ENCODE measurements around the gene HK3.

Gene HK3

GRCh38 chr5:176866707-176867310 is 32.3 kb downstream of the HK3 start:
- DNase-seq: no peak

DNA sequence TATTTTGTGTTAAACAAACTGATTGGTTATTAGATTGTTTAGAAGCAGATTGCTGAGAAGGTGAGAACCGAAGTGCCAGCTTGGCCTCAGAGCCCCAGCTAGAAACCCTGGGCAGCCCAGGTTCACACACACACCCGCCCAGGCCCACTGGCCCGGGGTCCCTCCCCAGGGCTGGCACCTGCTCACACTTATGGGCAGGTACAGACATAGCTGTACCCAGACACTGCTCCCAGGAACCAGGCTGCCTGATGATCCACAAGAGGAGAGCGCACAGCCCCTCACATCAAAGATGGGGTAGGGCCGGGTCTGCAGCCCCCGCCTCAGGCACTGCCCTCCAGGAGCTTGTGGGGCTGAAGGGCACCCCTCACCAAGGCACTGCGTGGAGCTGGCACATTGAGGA is 33.2 kb downstream of the HK3 start:
- no peak for DNase-seq

- no peak for DNase-seq
Observed at GRCh38 chr5:176864755-176865154, 34.4 kb downstream of the HK3 start.

DNA sequence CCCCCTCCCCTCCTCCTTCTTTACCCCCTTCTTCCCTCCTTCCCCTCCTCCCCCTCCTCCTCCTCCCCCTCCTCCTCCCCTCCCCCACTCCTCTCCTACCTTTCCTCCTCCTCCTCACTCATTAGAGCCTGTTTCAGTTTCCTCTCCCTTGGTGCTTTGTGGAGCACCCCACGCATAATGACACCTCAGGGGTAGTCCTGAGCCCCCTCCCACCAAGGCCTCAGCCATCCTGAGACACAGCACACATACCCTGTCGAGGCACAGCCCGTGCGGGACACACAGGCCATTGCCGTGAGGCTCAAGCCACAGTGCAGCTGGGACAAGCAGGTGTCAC is 35.4 kb downstream of the HK3 start:
- no peak for DNase-seq

DNA sequence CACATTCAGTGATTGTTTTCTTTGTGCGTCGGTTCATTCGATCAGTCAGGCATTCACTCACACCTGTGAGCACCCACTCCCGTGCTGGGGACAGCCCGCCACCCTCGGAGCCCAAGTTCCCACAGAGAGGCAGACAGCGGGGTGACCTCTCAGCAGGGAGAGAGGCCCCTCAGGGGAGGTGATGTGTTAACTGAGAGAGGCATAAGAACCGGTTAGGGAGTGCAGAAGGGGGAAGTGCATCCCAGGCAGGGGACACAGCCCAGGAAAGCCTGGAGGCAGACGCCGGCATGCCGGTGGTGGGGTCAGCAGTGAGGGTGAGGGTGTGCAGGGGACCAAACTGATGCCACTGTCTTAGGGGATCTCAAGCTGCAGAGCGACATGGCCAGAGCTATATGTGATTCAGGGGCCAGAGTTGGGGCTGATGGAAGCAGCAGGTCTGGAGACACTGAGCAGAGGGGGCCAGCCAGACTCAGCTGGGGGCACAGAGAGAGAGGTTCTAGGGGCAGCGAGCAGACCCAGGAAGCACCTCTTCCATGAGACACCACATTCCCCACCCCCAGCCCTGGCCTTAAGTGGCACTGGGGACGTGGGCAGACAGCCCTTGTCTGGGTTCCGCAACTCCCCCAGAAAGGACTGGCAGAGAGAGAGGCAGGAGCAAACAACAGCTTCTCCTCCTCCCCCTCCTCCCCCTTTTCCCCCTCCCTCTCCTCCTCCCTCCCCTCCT is 35.9 kb downstream of the HK3 start:
- DNase-seq: no peak

DNA sequence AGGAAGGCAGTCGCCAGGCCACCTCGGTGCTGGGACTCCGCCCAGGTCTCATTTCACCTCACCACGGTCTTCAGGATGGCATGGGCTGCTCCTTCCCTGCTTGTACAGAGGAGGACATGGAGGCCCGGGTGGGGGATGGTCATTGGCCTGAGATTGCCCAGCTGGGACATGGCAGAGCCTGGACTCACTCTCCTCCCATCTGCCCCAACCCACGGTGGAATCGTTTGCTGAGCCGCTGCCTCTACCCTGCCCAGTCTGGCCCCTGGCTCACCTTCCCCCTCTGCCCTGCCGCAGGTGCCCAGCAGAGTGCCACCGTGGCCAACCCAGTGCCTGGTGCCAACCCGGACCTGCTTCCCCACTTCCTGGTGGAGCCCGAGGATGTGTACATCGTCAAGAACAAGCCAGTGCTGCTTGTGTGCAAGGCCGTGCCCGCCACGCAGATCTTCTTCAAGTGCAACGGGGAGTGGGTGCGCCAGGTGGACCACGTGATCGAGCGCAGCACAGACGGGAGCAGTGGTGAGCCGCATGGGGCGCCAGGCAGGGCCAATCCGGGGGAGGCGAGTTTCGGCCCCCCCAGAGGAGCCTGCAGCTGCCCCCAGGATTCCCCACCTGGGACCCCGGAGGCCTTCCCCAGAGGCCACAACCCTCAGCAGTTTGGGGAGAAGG is 36.7 kb downstream of the HK3 start:
- no peak for DNase-seq

- no peak for DNase-seq
Observed at GRCh38 chr5:176861276-176861675, 37.9 kb downstream of the HK3 start.

DNA sequence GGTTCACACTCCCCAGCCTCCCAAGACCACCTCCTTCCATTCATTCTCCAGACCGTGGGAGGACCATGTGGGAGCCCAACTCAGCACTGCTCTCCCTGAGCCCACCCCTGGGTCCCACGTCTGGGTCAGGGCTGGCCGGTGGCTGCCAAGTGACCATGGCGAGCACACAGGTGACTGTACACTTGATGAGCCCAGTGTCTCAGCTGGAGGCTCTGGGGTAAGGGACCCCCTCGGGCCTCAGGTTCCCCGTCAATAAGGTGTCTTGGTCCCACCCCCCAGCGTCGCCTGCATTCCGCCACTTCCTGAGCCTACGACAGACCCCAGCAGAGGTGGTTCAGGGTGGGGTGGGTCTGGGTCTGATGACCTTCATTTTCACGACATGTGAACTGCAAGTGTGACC is 38.8 kb downstream of the HK3 start:
- DNase-seq: no peak

GRCh38 chr5:176859916-176860315 is 39.2 kb downstream of the HK3 start:
- no peak for DNase-seq

GRCh38 chr5:176857894-176858273 is 41.3 kb downstream of the HK3 start:
- DNase-seq: no peak

- no peak for DNase-seq
Observed at GRCh38 chr5:176857216-176857893, 41.8 kb downstream of the HK3 start.

GRCh38 chr5:176856746-176857145 is 42.4 kb downstream of the HK3 start:
- no peak for DNase-seq

DNA sequence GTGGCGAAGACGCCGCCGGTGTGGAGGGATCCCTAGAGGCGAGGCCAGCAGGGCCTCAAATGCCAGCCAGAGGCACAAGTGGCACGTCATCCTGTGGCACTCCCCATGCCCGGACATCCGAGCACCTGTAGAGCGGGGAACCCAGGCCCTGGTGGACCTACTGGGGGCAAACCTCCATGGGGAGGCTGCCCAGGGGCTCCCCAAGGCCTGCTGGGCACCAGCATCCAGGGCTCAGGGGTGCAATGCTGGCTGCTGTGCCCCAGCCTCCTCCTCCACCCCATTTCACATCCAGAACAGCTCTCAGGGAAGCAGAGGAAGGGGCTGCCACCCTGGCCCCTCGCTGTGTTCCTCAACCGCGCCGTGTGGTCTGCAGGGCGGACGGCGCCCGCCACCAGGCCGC is 43.5 kb downstream of the HK3 start:
- no peak for DNase-seq

DNA sequence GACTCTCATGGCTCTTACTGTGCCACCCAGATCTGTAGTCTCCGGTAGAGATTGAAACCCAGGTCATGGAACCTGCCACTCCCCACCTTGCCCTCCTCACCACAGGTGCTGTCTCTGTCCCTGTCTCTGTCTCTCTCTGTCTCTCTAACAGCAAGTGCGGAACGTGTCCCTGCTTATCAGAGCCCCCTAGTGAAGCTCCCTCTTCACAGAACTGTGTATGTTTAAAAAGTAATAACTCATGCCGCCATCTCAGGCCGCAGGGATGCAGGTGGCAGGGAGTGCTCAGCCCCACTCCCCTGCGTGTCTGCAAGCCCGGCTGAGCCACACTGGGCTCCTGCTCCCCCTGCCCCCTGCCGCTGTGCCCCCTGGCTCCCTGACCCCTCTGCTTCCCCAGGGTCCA is 45.0 kb downstream of the HK3 start:
- DNase-seq: no peak

- DNase-seq: no peak
Observed at GRCh38 chr5:176853151-176853778, 45.9 kb downstream of the HK3 start.

DNA sequence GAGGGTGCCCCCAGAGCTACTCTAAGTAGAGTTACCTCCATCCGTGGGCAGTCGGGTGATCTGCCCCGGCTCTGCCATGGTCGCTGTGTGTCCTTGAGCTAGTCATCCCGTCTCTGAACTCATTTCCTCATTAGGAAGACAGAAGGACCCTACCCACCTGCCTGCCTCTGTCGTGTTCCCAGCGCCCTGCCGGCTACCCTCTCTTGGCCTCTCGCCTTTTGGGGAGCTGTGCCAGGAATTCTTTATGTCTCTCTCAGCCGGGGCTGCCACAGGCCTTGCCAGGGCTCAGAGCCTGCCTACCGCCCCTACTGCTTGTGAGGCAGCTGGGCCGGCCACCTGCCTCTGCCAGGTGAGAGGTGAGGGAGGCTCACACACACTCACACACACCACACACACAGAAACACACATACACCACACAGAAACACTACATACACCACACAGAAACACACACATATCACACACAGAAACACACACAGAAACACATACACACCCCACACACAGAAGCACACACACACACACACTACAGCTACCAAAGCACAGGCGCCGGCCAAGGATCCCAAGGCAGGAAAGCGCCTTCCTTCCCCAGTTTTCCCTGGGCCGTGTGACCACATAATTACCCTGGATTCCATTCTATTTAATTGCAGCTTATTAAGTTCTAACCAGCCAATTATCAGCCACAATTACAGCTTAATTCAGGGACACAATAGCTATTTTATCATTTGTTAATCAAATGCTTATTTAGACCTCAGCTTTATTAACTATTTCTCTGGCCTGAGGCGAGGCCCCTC is 47.1 kb downstream of the HK3 start:
- DNase-seq: no peak

DNA sequence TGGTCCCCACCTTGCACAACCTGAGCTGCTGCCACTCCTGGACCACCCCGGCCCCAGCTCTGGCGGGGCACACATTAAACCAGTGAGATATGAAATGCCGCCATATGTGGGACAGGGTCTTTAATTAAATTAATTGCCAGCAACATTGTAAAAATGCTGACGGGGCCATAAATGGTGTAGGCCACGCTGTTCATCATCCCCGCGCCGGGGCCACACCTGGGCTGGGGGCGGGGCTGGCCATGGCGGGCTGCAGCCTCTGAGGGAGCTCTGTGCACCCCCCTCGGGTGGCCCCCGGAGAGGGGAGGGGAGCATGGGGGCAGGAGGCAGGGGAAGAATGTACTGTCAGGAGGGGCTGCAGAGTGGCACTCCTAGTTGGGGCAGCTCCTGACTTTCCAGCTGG is 47.8 kb downstream of the HK3 start:
- DNase-seq: no peak

DNA sequence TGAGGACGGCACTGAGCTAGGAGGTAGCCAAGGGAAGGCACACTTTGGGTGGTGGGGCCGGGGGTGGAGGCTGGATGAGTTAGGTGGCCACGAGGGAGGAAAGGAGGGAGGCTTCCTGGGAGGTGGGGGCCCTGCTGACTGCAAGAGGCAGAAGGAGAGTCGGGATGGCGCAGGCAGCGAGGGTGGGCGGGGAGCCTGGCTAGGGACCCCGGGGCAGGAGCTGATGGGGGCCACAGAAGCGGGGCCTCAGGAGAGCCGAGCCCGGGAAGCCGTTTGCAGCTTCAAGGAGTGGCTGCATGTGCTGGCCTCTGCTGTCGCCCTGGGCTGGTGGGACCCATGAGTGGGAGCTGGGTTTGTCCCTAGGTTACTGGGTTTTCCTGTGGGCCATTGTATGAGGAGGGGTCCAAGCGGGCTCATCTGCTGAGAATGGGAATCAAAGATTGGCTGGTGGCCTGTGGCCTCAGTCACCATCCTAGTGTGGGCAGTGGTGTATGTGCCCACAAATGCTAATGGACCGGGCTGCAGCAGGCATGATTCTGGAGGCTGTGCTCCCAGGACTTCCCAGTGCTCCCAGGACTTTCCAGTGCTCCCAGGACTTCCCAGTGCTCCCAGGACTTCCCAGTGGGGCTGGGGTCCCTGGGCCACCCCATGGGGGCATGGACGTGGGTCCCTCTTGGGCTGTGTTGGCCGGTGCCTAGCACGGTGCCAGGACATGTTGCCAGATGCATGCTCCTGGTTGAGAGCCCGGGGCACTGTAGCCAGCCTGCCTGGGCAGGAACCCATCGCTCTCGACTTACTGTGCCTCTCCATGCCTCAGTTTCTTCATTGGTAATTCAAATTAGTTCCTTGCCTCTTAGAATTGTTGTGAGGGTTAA is 48.5 kb downstream of the HK3 start:
- DNase-seq: no peak

GRCh38 chr5:176849611-176850227 is 49.4 kb downstream of the HK3 start:
- DNase-seq: no peak

- no peak for DNase-seq
Observed at GRCh38 chr5:176848651-176849050, 50.5 kb downstream of the HK3 start.

GRCh38 chr5:176847726-176848290 is 51.3 kb downstream of the HK3 start:
- no peak for DNase-seq

Measured in left hindlimb (tissue), 1 donor.